Measurements from ENCODE around the gene MRGPRF.

- TF ChIP-seq CTCF (IDR thresholded peaks at IDR 0.05; ENCODE audit: low read depth, low read length), result no peak
- no peak for TF ChIP-seq EZH2phosphoT487 (IDR thresholded peaks at IDR 0.05; ENCODE audit: low read depth)
Observed at GRCh38 chr11:69018924-69019323, 5.9 kb upstream of the MRGPRF start.

Measured in OCI-LY3 (cell line).